RWPE1 (cell line): ENCODE results near the gene THOP1.

ENCODE experiments used
- CTCF ChIA-PET: fragments of 350-600 bp; sonication (Branson Sonifier 250); formaldehyde crosslinking; extraction: SDS; loops from one replicate; lab custom pipeline; 2021; lab: Yijun Ruan, JAX
- POLR2A ChIA-PET: fragments of 400-600 bp; formaldehyde crosslinking; extraction: SDS; loops from one replicate; lab custom pipeline; 2020; ENCODE audit warnings: antibody characterized with exemption; ENCODE audit not compliant: low non-redundant PET; lab: Yijun Ruan, JAX
- DNase-seq: peaks from one replicate; pipeline ENCODE4 v3.0.0; 2012; ENCODE audit warnings: low spot score
- H3K27ac ChIP-seq: fragments of 450-650 bp; 2 replicates; pipeline ENCODE4 v1.5.1; 2017
- TF ChIP-seq, protein P1 (sequence below): fragments of 450-650 bp; conservative IDR thresholded peaks from 2 replicates; pipeline ENCODE4 v1.5.1; 2017; ENCODE audit warnings: low read depth, mild to moderate bottlenecking

THOP1 gene

GRCh38 chr19:2853015-2853606 lies 67.8 kb downstream of the THOP1 start:
- DNase-seq, result no peak
- POLR2A ChIA-PET, result no interaction called here
- H3K27ac ChIP-seq, result no peak overlapping the region
- CTCF ChIA-PET, result no interaction called here
- TF ChIP-seq, protein P1, sequence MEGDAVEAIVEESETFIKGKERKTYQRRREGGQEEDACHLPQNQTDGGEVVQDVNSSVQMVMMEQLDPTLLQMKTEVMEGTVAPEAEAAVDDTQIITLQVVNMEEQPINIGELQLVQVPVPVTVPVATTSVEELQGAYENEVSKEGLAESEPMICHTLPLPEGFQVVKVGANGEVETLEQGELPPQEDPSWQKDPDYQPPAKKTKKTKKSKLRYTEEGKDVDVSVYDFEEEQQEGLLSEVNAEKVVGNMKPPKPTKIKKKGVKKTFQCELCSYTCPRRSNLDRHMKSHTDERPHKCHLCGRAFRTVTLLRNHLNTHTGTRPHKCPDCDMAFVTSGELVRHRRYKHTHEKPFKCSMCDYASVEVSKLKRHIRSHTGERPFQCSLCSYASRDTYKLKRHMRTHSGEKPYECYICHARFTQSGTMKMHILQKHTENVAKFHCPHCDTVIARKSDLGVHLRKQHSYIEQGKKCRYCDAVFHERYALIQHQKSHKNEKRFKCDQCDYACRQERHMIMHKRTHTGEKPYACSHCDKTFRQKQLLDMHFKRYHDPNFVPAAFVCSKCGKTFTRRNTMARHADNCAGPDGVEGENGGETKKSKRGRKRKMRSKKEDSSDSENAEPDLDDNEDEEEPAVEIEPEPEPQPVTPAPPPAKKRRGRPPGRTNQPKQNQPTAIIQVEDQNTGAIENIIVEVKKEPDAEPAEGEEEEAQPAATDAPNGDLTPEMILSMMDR, result no peak

- no peak for DNase-seq
- ChIA-PET CTCF (no interaction called here), POLR2A (no interaction called here)
- H3K27ac ChIP-seq, result no peak overlapping the region
- TF ChIP-seq, protein P1, result no peak
These were observed 69.5 kb downstream of the THOP1 start for GRCh38 chr19:2854849-2855248.

DNA sequence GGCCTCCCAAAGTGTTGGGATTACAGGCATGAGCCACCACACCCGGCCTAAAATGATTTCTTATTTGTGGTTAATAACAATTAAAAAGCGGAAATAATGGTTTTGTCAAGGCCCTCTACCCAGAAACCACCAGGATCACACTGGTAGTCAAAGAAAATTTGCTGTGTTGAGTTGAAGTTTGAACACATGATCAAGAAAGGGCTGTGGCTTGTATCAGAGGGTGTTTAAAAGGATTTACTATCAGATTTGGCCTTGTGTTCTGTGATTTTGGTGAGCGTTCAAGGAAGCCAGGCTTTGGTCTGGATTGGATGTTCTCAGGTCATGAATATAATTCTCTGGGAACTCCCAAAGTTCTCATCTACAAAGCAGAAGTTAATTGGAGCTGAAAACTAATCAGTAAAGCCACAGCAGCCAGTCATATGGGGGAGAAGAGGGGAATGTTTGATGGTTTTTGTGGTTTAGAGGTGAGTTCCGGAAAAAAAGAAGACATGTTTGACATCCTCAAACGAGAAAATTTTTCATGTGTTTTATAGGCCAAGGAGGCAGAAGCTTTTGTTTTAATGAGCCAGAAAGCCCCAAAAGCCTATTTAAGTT lies 71.3 kb downstream of the THOP1 start:
- CTCF ChIA-PET, result no interaction called here
- no peak overlapping the region for H3K27ac ChIP-seq
- no peak for DNase-seq
- POLR2A ChIA-PET, result no interaction called here
- TF ChIP-seq, protein P1, result no peak

DNA sequence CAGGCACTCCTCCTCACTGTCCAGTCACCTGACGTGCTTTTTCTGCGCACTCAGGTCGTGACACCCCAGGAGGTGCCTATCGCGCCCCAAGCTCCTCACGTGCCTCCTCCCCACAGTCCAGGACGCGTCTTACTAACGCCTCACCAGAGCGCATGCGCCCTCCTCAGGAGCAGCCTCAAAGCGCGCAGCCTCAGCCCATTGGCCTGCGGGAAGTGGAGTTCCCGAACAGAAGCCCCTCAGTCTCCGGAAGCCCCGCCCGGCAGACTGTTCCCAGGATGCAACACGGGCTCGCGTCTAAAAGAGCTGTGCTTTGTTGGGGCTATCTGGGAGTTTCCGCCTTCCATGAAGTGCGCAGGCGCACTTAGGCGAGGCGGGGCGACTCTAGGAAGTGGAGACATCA lies 73.6 kb downstream of the THOP1 start:
- POLR2A ChIA-PET, result interaction anchor here (0.6 kb wide), 1 partner anchor 89 kb away, joined by 6 read pairs; no protein-coding TSS in a partner anchor
- CTCF ChIA-PET, result interaction anchor here (0.6 kb wide), 1 partner anchor 8 kb away, joined by 3 read pairs; no protein-coding TSS in a partner anchor

GRCh38 chr19:2863816-2864215 lies 78.5 kb downstream of the THOP1 start:
- ChIA-PET POLR2A (no interaction called here), CTCF (no interaction called here)
- no peak overlapping the region for H3K27ac ChIP-seq
- TF ChIP-seq, protein P1, result no peak
- DNase-seq, result no peak

More for the DNA sequence above, 73.6 kb downstream of the THOP1 start:
- TF ChIP-seq, protein P1, result no peak
- DNase-seq, result no peak
- no peak overlapping the region for H3K27ac ChIP-seq
